Activated naive CD4-positive, alpha-beta T cell treated with Interleukin-2 at 50 U/mL for 16 hours (primary cell): ENCODE measurements around the gene EXT2.

Source experiments
- DNase-seq: peaks from one replicate; pipeline ENCODE4 v3.0.0-alpha.2; 2020

The EXT2 gene

GRCh38 chr11:44248109-44248508 lies 152.6 kb downstream of the EXT2 start:
- no peak for DNase-seq

GRCh38 chr11:44250421-44250820 lies 154.9 kb downstream of the EXT2 start:
- DNase-seq, result no peak

DNA sequence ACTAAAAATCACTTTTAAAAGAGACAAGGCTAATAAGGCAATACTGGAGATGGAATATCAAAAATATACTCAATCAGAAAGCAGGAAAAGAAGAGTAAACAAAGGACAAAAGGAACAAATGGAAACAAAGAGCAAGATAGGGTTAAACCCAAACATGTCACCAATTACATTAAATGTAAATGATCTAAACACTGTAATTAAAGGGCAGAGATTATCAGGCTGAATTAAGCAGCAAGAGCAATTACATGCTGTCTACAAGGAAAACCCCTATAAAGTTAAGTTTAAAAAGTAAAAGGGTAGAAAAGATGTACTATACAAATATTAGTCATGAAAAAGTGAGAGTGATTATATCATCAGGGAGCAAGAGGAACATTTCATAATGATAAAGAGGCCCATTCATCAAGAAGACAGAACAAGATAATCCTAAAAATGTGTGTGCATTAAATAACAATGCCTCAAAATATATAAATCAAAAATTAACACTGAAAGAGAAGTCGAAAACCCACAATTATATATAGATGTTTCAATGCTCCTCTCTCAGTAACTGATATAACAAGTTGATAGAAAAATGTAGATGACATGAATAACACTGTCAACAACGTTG lies 157.6 kb downstream of the EXT2 start:
- no peak for DNase-seq

DNA sequence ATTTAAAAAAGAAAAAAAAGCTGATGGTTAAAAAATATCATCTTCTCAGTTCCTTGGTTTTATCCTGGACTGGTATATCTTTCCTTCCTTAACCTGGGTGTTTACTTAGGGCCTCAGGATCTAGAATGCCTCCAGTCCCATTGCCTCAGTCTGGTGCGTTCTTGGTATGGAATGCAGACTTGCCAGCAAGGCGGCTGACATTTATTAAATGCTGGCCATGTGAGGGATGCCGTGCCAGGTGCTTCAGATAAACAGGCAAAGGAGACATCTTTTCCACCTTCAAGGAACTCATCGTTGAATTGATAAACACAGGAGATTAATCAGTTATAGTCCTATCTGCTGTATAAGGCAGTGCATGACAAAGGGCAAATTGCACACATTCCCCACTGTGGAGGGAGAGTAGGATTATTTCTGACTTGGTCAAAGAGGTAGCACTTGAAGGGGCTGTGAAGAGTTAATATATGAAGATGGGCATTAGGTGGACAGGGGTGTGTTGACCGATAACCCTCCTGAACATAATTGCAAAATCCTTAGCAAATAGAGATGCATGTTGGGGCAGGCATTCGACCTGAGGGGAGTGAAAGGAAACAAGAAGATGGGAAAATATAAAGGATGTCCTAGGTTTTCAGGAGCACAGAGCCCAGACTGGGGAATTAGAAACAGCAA lies 160.1 kb downstream of the EXT2 start:
- DNase-seq, result no peak

DNA sequence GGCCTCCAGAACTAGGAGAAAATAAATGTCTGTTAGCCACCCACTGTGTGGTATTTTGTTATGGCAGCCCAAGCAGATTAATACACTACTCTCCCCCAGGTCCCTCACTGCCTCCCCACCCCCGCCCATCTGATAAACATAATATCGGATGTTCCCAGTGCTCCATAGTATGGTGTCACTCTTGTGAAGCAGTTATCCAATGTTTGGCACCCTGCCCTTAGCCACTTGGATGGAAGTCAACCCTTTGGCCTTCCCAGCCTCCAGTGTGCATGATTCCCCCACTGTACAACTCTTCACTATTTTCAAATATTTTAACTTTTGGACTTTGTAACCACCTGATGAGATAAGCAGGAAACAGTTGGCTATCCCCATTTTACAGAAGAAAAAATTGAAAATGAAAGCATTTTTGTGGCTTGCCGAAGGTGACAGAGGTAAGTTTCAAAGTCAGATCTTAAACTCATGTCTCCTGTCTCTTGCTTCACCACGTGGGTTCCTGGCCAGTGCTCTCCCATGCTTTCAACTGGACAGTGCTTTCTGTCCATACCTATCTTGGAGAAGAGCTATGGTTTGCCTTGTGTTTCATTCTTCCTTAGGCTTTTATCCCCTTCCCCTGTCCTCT lies 161.3 kb downstream of the EXT2 start:
- no peak for DNase-seq

DNA sequence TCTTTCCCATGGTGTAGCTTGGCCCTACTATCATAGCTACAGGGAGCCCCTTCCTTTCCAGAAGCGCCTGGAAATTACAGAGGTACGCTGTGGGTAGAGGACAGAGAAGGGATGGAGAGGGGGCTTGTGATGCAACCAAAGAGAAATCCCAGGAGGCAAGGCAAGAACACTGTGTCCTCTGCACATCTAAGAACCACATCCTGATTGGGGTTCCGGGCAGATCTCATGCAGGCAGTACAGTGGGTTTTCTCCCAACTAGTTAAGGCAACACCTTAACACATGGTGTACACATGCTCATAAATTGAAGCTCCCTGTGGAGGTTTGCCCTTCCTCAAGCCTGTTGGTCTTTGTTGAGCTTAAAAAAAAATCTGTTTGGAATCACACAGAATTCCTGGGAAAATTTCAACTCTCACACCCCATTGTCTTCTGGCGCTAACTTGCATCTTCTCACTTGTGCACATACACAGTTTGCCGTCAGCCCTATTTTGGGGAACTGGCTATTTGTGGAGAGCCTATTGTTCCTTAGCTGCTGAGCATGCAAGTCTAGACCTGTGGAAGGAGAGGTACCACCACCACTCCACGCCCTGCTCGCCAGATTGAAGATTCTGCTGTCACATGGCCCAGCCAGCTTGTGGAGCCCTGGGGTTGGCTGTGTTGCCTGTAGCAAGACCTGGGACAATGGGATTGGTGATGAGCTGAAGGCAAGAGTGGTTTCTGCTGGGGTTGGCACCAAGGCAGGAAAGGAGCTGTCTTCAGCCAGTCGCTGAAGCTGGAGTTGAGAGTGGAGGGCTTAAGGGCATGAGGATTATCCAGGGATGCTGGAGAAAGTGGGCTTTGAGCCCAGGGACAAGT lies 162.1 kb downstream of the EXT2 start:
- no peak for DNase-seq

DNA sequence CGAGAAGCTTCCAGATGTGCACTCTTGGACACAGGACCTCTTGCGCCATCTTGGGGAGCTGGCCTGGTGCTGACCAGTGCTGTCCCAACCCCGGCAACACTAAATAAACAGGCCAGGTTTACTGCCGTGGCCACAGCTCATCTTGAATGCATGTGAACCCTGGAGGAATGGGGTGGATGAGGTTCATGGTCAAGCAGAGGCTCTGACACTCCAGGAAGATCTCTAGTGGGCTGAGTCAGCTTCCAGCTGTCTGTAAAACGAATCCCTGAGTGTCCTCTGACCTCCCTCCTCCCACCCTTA lies 162.7 kb downstream of the EXT2 start:
- DNase-seq, result no peak

DNA sequence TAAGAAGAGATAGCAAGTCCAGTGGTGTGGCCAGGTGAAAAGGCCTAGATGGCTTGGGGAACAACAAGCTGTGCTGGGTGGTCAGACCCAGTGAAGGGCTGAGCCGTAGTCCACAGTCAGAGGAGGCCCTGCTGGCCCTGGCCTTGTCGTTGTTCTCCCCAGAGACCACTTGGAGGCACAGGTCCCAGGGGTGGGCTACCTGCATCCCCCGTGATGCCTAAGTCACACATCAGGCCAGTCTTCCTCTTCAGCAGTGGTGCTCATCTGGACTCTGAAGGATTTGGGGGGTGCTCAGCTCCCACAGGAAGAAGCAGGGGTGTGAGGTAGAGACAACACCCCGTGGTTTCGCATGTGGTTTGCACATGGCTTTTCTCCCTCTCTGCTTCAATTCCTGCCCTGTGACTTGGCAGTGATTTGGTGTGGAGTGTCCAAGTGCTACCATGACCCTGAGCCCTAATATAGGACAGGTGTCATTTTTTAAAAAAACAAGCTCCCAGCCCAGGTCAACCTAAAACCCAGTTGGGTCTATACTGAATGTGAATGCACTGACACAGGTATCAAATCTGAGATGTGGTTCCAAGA lies 163.5 kb downstream of the EXT2 start:
- DNase-seq, result no peak

DNA sequence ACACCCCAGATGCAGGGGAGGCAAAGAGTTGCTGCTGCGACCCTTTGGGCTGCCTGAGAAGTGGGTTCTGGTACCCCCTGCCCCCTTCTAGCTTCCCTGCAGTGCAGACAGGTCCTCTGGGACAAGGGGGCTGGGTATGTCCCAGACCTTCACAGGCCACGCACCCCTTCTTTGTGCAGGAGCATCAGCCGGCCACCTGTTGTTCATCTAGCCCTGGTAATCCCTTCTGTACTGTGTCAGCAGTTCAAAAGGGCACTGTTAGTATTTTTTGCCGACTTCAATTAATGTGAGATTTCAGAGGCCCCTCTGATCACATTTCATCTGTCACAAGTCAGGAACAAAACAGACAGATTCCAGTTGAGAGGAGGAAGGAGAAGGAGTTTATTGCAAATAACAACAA lies 164.6 kb downstream of the EXT2 start:
- DNase-seq, result no peak

- no peak for DNase-seq
Observed at GRCh38 chr11:44261800-44262591, 166.5 kb downstream of the EXT2 start.

GRCh38 chr11:44263738-44264437 lies 168.4 kb downstream of the EXT2 start:
- DNase-seq, result no peak

GRCh38 chr11:44264438-44264749 lies 168.9 kb downstream of the EXT2 start:
- no peak for DNase-seq

DNA sequence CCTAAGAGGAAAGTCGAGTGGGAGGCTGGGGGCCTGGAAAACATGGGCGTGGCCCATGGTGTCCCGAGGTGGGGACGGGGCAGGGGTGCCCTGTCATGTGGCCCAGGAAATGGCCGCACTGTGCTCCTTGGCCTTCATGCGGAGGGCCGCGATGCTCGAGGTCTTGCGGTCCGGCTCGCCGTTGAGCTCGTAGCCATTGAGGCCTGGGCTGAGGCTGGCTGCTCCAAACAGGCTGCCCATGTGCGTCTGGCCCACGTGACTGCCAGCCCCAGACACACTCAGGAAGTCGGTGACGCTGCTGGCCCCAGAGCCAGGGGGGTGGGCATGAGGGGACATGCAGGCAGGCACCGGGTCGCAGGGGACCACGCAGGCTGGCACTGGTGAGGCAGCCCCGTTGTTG lies 169.3 kb downstream of the EXT2 start:
- DNase-seq, result no peak

DNA sequence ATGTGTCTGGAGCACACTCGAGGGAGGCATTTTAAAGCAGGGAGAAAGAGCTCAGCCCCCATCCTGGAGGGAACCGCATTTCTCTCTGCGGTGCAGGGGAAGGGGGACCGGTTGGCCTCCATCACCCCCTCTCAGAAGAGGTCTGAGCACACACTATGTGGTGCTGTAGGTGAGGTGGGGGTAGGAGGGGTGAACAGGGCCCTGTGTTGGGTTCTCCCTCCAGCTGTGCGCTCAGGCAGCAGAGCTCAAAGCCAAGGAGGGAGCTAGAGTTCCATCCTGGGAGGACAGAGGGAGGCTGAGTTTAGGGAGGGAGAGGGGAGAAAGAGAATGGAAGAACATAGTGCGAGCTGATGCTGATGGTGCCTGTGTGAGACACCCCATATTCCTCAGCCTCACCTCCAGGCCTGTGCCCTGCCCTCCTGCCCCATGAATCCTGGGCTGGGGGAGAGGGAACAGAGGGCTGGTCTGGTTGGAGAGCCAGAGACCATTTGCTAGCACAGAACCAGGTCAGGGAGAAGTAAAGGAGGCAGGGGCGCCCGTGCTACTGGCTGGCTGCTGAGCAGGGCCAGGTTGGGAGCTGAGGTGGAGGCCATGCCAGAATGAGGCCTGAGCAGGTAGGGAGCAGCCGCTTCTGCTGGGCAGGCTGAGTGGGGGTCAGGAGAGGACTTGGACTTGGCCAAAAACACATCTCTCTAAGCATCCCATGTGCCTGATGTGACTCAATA lies 170.7 kb downstream of the EXT2 start:
- DNase-seq, result no peak

GRCh38 chr11:44267006-44267749 lies 171.7 kb downstream of the EXT2 start:
- no peak for DNase-seq

DNA sequence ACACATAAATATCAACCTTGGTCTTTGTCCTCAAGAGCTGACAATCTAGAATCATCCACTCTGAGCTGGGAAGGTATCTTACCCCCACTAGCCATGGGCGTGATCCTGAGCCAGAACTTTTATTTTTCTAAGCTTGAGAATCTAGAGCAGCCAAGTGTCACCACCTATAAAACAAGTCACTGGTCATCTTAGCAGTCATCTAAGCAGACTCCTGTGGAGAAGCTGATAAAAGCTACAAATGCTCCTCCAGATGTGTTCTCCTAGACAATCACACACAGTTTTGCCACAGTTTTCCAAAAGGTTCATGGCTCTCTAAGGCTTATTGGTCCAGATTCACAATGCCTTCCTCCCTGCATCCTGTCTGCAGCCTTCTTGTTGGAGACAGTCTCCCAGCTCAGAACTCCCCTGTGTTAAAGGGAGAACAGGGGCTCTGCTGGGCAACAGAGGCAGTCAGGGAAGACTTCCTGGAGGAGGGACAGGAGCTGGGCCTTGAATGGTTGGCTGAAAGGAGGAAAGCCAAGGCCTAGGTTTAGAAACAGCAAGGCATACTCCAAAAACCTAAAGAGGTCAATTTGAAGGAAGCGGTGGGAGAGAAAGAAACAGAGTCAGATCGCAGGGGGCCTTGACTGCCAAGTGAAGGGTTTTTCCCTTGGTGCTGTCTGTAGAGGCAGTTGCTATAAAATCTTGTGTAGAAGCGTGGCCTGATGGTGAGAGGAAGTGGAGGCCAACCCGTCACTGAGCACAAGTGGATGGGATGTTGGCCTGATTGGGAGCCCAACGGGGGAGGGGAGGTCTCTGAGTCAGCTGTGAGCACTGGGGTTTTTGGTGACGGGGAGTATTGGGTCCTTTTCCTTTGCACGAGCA lies 172.5 kb downstream of the EXT2 start:
- no peak for DNase-seq

- no peak for DNase-seq
Observed at GRCh38 chr11:44268614-44269080, 173.2 kb downstream of the EXT2 start.

- no peak for DNase-seq
Observed at GRCh38 chr11:44269369-44270351, 174.2 kb downstream of the EXT2 start.
